B cell (primary cell): ENCODE results near the gene RBBP7. TPM values are rescaled to one million over a fixed set of nuclear protein-coding genes. Genes with fewer than 3 reads are reported as not detected.

Source experiments
- ATAC-seq: fragments of 200-7000 bp; cut with Tn5 transposase; one replicate; pipeline ENCODE4 v1.10.0; 2021; ENCODE audit warnings: low read depth, mild to moderate bottlenecking, moderate number of reproducible peaks, moderate library complexity
- CTCF ChIA-PET: fragments of 350-600 bp; sonication (Branson Sonifier 250); formaldehyde crosslinking; loops from one replicate; lab custom pipeline; 2021; ENCODE audit warnings: antibody characterized with exemption, inconsistent platforms; lab: Charles Lee
- POLR2A ChIA-PET: fragments of 350-600 bp; sonication (Branson Sonifier 250); formaldehyde crosslinking; loops from one replicate; lab custom pipeline; 2021; ENCODE audit warnings: antibody characterized with exemption; lab: Charles Lee
- DNase-seq: peaks from one replicate; pipeline ENCODE4 v3.0.0; 2013
- H2AFZ ChIP-seq: 2 replicates; pipeline ENCODE4 v1.6.1; 2012; ENCODE audit warnings: mild to moderate bottlenecking, low read depth, low read length; ENCODE audit not compliant: insufficient read depth, poor library complexity, severe bottlenecking
- H3K27ac ChIP-seq, 2 donors: 1 replicate in 1 of 2; 2 replicates in 1 of 2; pipeline ENCODE4 v1.5.1; 2012 to 2013; ENCODE audit warnings: low read length in 2 of 2, mild to moderate bottlenecking in 2 of 2, moderate library complexity in 1 of 2
- H3K27me3 ChIP-seq, 4 experiments: fragments of 200-600 bp in 1 of 4; sonication (generic) in 1 of 4; replicated peaks in 1 of 4; 1 replicate in 2 of 4; 2 replicates in 2 of 4; pipeline versions ENCODE4 v1.6.1 to v1.7.0; 2013 to 2016; ENCODE audit warnings: low read length in 3 of 4, mild to moderate bottlenecking in 2 of 4, mixed read lengths in 1 of 4, moderate library complexity in 1 of 4; ENCODE audit not compliant: insufficient read depth in 4 of 4, control insufficient read depth in 3 of 4; ENCODE audit errors: control extremely low read depth in 1 of 4
- H3K36me3 ChIP-seq, 2 experiments: replicated peaks in 1 of 2; 1 replicate in 1 of 2; 2 replicates in 1 of 2; pipeline versions ENCODE4 v1.6.1 to v1.7.1; 2013; ENCODE audit warnings: low read length in 1 of 2; ENCODE audit not compliant: insufficient read depth in 2 of 2, control insufficient read depth in 1 of 2; ENCODE audit errors: control extremely low read depth in 1 of 2, extremely low read depth in 1 of 2
- H3K4me1 ChIP-seq, 2 donors: fragments of 200-600 bp in 1 of 2; sonication (generic) in 1 of 2; 1 replicate in 1 of 2; 2 replicates in 1 of 2; pipeline versions ENCODE4 v1.5.1 to v1.6.1; 2013 to 2017; ENCODE audit warnings: low read length in 2 of 2; ENCODE audit not compliant: control insufficient read depth in 2 of 2, insufficient read depth in 2 of 2
- H3K4me2 ChIP-seq: replicated peaks from 2 replicates; pipeline ENCODE3; 2012; ENCODE audit warnings: mild to moderate bottlenecking, low read depth, low read length; ENCODE audit not compliant: poor library complexity, severe bottlenecking
- H3K4me3 ChIP-seq, 5 experiments: fragments of 200-600 bp in 1 of 5; sonication (generic) in 1 of 5; 1 replicate in 3 of 5; 2 replicates in 2 of 5; pipeline versions ENCODE4 v1.5.1 to v1.7.0; 2011 to 2016; ENCODE audit warnings: low read length in 4 of 5, mild to moderate bottlenecking in 4 of 5, low read depth in 2 of 5, control low read depth in 1 of 5, moderate library complexity in 1 of 5; ENCODE audit not compliant: insufficient read depth in 1 of 5; ENCODE audit errors: control extremely low read depth in 1 of 5, extremely low read depth in 1 of 5
- H3K79me2 ChIP-seq: fragments of 200-600 bp; sonication (generic); one replicate; pipeline ENCODE4 v1.6.0; 2016; ENCODE audit warnings: low read length; ENCODE audit not compliant: control insufficient read depth, insufficient read depth
- H3K9ac ChIP-seq: fragments of 200-600 bp; sonication (generic); 2 replicates; pipeline ENCODE4 v1.6.1; 2017; ENCODE audit warnings: mild to moderate bottlenecking, low read length, moderate library complexity
- H3K9me3 ChIP-seq, 3 donors: one replicate each; pipeline versions ENCODE4 v1.6.1 to v1.7.1; 2013; ENCODE audit warnings: low read length in 2 of 3; ENCODE audit not compliant: control insufficient read depth in 2 of 3, insufficient read depth in 1 of 3; ENCODE audit errors: control extremely low read depth in 1 of 3
- H4K20me1 ChIP-seq: 2 replicates; pipeline ENCODE4 v1.6.0; 2012; ENCODE audit warnings: mild to moderate bottlenecking, low read length; ENCODE audit not compliant: insufficient read depth, control insufficient read depth, poor library complexity, severe bottlenecking
- H3K27ac Mint-ChIP-seq: one replicate; pipeline ENCODE4 v1.8.0; 2021; ENCODE audit warnings: mixed read lengths
- H3K27me3 Mint-ChIP-seq: one replicate; pipeline ENCODE4 v1.8.0; 2021; ENCODE audit warnings: mixed read lengths
- H3K4me1 Mint-ChIP-seq: one replicate; pipeline ENCODE4 v1.8.0; 2021; ENCODE audit warnings: mixed read lengths
- H3K4me3 Mint-ChIP-seq: one replicate; pipeline ENCODE4 v1.8.0; 2021; ENCODE audit warnings: mixed read lengths
- H3K9me3 Mint-ChIP-seq: one replicate; pipeline ENCODE4 v1.8.0; 2022; ENCODE audit warnings: mixed read lengths; ENCODE audit not compliant: insufficient read depth
- EZH2 ChIP-seq: IDR thresholded peaks from 2 replicates; pipeline ENCODE4 v1.6.1; 2012; ENCODE audit warnings: borderline replicate concordance, low read depth, mild to moderate bottlenecking, moderate library complexity, low read length; ENCODE audit not compliant: insufficient read depth, poor library complexity, severe bottlenecking
- WGBS: methylation state at CpG from one replicate; pipeline ENCODE4 v1.1.5; 2013; ENCODE audit warnings: missing lambda C conversion rate; ENCODE audit not compliant: insufficient coverage; 5-methylcytosine and 5-hydroxymethylcytosine counted together
- intact Hi-C: fragments of 100-400 bp; cut with micrococcal nuclease; formaldehyde crosslinking; loops from one replicate; pipeline ENCODE4 v1.10.0; 2022
- polyA plus RNA-seq: library from polyadenylated mRNA; depleted of rRNA; stranded (reverse); fragments of >200 nt; gene quantifications from 2 replicates; pipeline ENCODE4 v1.2.3, GENCODE V29; 2012
- total RNA-seq, 2 donors: library from RNA; stranded (reverse); fragments of 120-200 nt in 1 of 2; gene quantifications; 1 replicate in 1 of 2; 2 replicates in 1 of 2; pipeline versions ENCODE4 v1.2.3 to v1.2.4, GENCODE V29; 2013 to 2022
- TF ChIP-seq, protein P1 (sequence below): fragments of 200-600 bp; IDR thresholded peaks from one replicate; pipeline ENCODE4 v1.8.0; 2022; ENCODE audit warnings: antibody characterized with exemption, mild to moderate bottlenecking

Gene RBBP7
- total and polyA plus RNA-seq, 2 donors (not counting 1 experiment from before 2014, with no cell fraction given), result 74.6 to 106 TPM

DNA sequence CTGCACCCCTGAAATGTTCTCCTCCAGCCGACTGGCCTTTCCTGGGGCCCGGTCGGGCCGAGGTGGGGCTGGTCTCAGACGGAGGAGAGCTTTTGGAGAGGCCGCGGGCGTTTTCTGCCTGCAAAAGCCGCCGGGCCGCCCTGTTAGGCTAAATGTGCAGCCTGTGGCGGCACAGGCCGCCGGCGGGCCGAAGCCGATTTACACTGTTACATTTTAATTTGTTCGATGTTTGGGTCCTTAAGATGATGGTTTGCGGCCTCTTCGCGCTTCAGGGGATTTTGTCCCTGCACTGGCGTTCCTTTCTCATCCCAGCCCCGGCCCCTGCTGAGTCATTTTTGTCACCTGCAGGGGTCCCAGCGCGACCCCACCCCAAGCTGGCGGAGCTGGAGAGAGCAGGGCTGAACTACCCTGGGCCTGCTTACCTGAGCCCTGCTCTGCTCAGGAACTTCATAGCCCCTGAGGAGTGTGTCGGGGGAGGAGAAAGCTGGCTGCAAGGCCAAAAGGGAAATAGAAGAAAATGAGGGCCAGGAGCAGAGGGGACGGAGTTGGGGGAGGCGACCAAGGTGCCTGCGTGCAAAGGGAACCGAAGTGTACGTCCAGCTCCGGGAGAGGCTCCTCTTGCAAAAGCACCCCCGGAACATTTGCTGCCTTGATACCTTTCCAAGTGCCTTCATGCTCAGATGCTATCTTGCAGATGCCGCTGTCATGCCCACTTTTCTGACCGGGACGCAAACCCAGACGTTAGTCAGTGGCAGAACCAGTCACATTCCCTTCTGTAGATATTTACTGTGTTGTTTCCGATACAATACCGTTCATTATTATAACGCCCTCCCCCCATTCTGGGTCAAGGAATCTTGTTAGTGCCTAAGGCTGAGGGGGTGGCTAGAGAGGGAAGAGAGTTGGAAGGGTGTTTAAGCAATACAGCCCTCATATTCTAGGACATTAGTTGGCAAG lies 977 bp upstream of the RBBP7 start:
- H3K9me3 Mint-ChIP-seq, result no peaks in the 10 kb centered on the region
- TF ChIP-seq, protein P1, sequence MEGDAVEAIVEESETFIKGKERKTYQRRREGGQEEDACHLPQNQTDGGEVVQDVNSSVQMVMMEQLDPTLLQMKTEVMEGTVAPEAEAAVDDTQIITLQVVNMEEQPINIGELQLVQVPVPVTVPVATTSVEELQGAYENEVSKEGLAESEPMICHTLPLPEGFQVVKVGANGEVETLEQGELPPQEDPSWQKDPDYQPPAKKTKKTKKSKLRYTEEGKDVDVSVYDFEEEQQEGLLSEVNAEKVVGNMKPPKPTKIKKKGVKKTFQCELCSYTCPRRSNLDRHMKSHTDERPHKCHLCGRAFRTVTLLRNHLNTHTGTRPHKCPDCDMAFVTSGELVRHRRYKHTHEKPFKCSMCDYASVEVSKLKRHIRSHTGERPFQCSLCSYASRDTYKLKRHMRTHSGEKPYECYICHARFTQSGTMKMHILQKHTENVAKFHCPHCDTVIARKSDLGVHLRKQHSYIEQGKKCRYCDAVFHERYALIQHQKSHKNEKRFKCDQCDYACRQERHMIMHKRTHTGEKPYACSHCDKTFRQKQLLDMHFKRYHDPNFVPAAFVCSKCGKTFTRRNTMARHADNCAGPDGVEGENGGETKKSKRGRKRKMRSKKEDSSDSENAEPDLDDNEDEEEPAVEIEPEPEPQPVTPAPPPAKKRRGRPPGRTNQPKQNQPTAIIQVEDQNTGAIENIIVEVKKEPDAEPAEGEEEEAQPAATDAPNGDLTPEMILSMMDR, result no peak
- TF ChIP-seq EZH2, result no peak
- H3K27ac Mint-ChIP-seq, result peak overlapping the region; percentile 98
- H3K27me3 Mint-ChIP-seq, result no peaks in the 10 kb centered on the region
- H3K27me3 ChIP-seq, result peaks cover 0 to 10% (median 0%) of the 10 kb centered on the region in 4 experiments
- no peak for DNase-seq
- no peak for ATAC-seq
- H3K79me2 ChIP-seq, result peaks cover 30% of the 10 kb centered on the region
- H2AFZ ChIP-seq, result peak overlapping the region; percentile 98
- H3K4me1 ChIP-seq, result peaks cover 26 to 33% of the 10 kb centered on the region in 2 donors
- peak overlapping the region; percentile 26 to 92 (median 61) for H3K4me3 ChIP-seq
- peak overlapping the region; percentile 95 for H3K4me2 ChIP-seq
- peak overlapping the region; percentile 77 to 83 for H3K27ac ChIP-seq
- intact Hi-C loops, result loop anchor here (1.0 to 5.0 kb wide), 5 partner anchors 11 to 1019 kb away; partner anchors contain the start of genes AP1S2, REPS2 and TXLNG
- ChIA-PET CTCF (interaction anchor here (1.1 to 11.4 kb wide), 3 partner anchors 12 to 175 kb away, joined by 3 to 102 read pairs (median 7); no protein-coding TSS in a partner anchor), POLR2A (interaction anchor here (0.8 to 2.1 kb wide), 2 partner anchors 12 to 15 kb away, joined by 3 to 12 read pairs; no protein-coding TSS in a partner anchor)
- WGBS, result 1% methylated on average over 25 of the region's 41 CpGs
- H3K4me3 Mint-ChIP-seq, result peak overlapping the region; percentile 87
- peak overlapping the region; percentile 79 for H3K9ac ChIP-seq
- H3K4me1 Mint-ChIP-seq, result peaks cover 37% of the 10 kb centered on the region
- H3K36me3 ChIP-seq, result no peaks in the 10 kb centered on the region
- no peaks in the 10 kb centered on the region for H4K20me1 ChIP-seq
- no peaks in the 10 kb centered on the region for H3K9me3 ChIP-seq
